Measurements from ENCODE around the gene REN.

REN gene

GRCh38 chr1:204146965-204147364 is 19.2 kb downstream of the REN start:
- no peak for TF ChIP-seq CTCF (IDR thresholded peaks at IDR 0.05; ENCODE audit: extremely low read depth, insufficient read depth, missing control alignments)
- in situ Hi-C loops (cut with MboI; ENCODE audit: low pct_unique_long_range_greater_than_20kb, low sequenced_read_pairs, unreplicated experiment) = no loop called here
- DNase-seq (ENCODE audit: low spot score) = no peak

- no peak for DNase-seq (ENCODE audit: low spot score)
- in situ Hi-C loops (cut with MboI; ENCODE audit: low pct_unique_long_range_greater_than_20kb, low sequenced_read_pairs, unreplicated experiment) = no loop called here
- TF ChIP-seq CTCF (IDR thresholded peaks at IDR 0.05; ENCODE audit: extremely low read depth, insufficient read depth, missing control alignments) = no peak
Measured at GRCh38 chr1:204146309-204146708, 19.8 kb downstream of the REN start.

DNA sequence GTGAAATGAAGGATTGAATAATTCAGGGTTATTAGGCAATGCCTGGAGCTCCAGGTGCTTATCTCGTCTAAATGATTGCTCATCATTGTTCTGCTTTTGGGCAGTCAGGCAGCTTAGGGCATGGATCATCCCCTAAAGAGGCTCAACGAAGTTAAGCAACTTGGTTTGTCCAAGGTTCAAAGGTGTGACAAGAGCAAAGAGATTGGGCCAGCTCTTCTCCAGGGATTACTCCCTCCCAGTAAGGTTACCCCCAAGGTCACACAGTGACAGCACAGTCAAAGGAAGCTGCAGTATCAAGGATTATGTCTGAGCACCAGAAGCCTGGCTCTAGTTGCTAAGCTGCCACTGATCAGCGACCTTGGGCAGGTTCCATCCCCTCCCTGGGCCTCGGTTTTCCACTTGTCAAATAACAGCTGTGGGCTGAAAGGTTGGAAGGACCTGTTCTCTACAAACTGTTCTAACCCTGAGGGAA is 21.1 kb downstream of the REN start:
- in situ Hi-C loops (cut with MboI; ENCODE audit: low pct_unique_long_range_greater_than_20kb, low sequenced_read_pairs, unreplicated experiment) = no loop called here
- no peak for TF ChIP-seq CTCF (IDR thresholded peaks at IDR 0.05; ENCODE audit: extremely low read depth, insufficient read depth, missing control alignments)
- DNase-seq (ENCODE audit: low spot score) = no peak

GRCh38 chr1:204143276-204144041 is 22.7 kb downstream of the REN start:
- no peak for TF ChIP-seq CTCF (IDR thresholded peaks at IDR 0.05; ENCODE audit: extremely low read depth, insufficient read depth, missing control alignments)
- DNase-seq (ENCODE audit: low spot score) = no peak
- in situ Hi-C loops (cut with MboI; ENCODE audit: low pct_unique_long_range_greater_than_20kb, low sequenced_read_pairs, unreplicated experiment) = no loop called here

DNA sequence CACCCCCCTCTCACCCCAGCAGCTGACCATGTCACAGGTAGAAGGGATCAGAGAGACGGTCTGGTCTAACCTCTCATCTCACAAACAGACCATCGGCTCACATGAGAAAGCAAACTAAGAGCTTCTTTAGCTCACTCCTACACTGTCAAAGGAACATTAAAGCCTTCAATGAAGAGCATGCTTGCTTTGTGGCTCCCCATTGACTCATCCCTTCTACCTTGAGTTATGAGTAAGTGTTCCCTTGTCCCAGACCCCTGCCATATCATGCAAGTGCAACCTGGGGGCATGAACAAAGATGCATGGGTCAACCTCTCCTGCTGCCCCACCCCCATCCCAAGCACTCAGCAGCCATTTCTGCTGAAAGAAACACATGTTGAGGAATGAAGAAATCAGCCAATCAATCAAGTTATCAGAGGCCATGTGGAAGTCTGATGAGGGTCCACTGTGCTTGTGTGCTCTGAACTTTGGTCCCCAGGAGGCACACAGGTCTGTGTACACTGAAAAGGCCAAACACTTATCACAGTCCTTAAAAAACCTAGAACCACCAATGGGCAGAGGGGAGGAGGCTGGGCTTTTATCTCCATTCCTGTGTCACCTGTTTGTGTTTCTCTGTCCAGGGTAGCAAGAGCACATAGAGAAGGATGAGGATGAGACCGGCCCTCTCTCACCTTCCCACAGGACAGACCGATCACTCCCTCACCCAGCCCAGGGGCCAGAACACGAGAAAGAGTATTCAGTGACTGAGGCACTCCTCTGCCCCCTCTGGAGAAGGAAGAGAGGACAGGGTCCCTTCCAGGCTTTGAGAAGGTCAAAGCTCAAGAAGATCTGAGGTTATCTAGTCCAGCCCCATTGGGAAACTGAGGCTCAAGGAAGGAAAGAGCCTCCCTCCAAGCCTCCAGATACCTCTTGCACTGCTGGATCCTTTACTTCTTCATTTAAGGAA is 23.8 kb downstream of the REN start:
- DNase-seq (ENCODE audit: low spot score) = no peak
- no peak for TF ChIP-seq CTCF (IDR thresholded peaks at IDR 0.05; ENCODE audit: extremely low read depth, insufficient read depth, missing control alignments)
- in situ Hi-C loops (cut with MboI; ENCODE audit: low pct_unique_long_range_greater_than_20kb, low sequenced_read_pairs, unreplicated experiment) = no loop called here

DNA sequence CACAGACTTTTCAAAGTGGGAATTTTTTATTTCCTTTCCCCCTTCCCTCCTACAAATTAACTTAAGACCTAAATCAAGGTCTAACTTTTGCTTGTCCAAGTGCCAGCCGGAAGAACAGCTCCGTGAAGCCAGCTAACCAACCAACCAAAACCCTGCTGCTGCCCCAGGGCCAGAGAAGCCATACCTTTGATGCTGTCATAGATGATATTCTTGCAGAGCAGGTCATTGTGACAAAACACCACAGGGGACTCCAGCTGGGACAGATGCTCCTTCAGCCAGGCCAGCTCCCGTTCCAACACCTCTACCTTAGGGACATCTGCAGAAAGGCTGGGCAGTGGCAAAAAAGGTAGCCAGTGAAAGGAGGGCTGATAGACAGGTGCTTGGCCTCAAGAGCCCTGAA is 25.0 kb downstream of the REN start:
- TF ChIP-seq CTCF (IDR thresholded peaks at IDR 0.05; ENCODE audit: extremely low read depth, insufficient read depth, missing control alignments) = no peak
- in situ Hi-C loops (cut with MboI; ENCODE audit: low pct_unique_long_range_greater_than_20kb, low sequenced_read_pairs, unreplicated experiment) = no loop called here
- DNase-seq (ENCODE audit: low spot score) = no peak
